Measurements from ENCODE around the gene FUT4.
"Not testable (repeated sequence)": the region's sequence is repeated elsewhere in the genome, so short reads cannot be mapped to it uniquely, and the experiment has no call there.

FUT4 gene

DNA sequence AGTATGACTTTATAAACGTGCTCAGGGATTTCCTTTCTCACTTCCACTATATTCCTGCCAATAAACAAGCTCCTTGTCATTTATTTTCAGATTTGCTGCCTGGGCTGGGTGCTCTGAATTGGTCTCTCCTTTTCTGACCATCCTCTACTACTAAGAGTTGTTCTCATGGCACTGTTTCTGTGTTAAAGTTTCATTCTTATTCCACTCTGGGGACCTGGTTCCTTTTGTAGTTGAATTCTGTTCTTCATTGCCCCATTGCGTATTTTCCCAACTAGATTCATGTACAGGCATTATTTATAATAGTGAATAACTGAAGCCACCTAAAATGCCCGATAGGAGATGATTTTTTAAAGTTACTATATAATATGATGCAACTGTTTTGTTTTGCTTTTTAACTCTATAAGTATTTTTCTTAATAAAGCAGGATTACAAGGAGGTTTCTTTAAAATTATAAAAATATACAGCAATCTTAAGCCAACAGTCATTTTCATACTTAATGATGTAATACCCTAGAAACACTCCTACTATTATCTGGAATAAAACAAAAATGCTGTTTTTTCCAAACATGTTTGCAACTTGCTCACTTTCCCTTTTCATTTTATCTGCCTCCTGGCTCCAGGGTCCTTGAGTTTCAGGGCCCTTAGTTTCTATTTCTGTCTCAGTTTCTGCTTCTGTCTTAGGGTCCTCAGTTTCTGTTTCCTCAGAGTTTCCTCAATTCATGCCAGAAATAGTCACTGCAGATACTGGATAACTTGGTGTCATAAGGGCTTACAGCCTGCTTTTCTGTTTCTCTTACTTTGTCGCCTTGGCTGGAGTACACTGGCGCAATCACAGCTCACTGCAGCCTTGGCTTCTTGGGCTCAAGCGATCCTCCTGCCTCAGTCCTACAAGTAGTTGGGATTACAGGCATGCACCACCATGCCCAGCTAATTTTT is 9.8 kb upstream of the FUT4 start:
- no peak for DNase-seq

DNA sequence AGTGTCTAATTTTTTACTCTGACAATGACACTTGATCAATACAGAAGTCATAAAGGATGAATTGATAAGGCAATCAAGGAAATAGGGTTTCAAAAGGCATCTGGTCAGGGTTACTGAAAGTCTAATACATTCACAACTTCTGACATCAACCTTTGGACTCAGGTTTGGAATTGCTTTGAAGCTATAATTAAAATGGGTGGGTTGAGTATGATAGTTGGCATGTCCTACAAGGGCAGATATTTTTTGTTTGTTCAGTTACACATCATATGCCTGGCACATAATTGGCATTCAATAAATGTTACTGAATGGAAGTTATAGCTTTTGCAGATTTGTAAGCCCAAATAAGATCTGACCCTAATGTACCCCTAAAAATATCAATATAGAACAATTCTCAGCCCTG is 7.3 kb upstream of the FUT4 start:
- no peak for DNase-seq

DNA sequence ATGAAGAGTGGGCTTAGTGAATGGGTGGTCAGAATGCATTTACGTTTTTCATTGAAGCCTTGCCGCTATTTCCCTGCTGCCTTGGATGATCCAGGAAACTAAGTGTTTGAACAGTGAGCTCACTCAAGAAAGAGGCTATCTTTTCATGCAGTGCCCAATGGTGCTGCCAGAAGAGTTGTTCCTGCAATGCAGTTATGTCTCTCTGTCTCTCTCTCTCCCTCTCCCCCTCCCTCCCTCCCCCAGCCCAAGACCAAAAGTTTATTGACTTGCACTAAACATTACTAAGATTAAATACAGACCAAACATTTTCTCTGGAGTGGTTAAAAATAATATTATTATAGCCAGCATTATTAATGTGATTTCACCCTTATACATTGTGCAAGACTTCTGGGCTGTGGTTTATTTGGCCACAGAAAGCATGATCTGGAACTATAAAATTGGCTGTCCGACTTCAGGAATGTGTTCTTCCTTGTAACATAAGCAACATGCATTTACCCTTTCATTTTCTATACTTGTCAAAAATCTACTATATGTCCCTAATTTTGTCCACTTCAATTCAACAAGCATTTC is 6.6 kb upstream of the FUT4 start:
- no peak for DNase-seq

DNA sequence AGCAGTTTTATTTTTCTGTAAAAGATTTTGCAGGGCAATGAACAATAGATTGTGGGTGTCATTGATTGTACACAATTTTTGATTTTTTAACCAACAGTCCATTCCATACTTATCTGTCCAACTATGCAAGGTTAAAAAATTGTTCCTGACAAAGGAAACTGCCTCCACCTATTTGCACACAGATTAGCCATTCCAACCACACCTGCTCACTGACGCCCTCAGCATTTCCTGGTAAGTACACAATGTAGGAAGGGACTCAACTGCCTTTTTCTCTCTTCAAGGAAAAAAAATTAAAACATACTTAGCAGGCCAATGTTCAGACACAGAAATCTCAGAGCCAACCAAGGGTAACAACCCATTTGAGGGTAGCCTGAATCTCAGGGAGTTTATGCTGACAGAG is 4.3 kb upstream of the FUT4 start:
- DNase-seq: no peak

DNA sequence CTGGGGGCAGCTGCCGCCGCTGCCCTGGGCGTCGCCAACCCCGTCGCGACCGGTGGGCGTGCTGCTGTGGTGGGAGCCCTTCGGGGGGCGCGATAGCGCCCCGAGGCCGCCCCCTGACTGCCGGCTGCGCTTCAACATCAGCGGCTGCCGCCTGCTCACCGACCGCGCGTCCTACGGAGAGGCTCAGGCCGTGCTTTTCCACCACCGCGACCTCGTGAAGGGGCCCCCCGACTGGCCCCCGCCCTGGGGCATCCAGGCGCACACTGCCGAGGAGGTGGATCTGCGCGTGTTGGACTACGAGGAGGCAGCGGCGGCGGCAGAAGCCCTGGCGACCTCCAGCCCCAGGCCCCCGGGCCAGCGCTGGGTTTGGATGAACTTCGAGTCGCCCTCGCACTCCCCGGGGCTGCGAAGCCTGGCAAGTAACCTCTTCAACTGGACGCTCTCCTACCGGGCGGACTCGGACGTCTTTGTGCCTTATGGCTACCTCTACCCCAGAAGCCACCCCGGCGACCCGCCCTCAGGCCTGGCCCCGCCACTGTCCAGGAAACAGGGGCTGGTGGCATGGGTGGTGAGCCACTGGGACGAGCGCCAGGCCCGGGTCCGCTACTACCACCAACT is 1.0 kb downstream of the FUT4 start:
- DNase-seq: peak; percentile 34

DNA sequence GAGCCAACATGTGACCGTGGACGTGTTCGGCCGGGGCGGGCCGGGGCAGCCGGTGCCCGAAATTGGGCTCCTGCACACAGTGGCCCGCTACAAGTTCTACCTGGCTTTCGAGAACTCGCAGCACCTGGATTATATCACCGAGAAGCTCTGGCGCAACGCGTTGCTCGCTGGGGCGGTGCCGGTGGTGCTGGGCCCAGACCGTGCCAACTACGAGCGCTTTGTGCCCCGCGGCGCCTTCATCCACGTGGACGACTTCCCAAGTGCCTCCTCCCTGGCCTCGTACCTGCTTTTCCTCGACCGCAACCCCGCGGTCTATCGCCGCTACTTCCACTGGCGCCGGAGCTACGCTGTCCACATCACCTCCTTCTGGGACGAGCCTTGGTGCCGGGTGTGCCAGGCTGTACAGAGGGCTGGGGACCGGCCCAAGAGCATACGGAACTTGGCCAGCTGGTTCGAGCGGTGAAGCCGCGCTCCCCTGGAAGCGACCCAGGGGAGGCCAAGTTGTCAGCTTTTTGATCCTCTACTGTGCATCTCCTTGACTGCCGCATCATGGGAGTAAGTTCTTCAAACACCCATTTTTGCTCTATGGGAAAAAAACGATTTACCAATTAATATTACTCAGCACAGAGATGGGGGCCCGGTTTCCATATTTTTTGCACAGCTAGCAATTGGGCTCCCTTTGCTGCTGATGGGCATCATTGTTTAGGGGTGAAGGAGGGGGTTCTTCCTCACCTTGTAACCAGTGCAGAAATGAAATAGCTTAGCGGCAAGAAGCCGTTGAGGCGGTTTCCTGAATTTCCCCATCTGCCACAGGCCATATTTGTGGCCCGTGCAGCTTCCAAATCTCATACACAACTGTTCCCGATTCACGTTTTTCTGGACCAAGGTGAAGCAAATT is 1.8 kb downstream of the FUT4 start:
- peak; percentile 50 for DNase-seq

DNA sequence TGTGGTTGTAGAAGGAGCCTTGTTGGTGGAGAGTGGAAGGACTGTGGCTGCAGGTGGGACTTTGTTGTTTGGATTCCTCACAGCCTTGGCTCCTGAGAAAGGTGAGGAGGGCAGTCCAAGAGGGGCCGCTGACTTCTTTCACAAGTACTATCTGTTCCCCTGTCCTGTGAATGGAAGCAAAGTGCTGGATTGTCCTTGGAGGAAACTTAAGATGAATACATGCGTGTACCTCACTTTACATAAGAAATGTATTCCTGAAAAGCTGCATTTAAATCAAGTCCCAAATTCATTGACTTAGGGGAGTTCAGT is 2.4 kb downstream of the FUT4 start:
- DNase-seq: no peak

DNA sequence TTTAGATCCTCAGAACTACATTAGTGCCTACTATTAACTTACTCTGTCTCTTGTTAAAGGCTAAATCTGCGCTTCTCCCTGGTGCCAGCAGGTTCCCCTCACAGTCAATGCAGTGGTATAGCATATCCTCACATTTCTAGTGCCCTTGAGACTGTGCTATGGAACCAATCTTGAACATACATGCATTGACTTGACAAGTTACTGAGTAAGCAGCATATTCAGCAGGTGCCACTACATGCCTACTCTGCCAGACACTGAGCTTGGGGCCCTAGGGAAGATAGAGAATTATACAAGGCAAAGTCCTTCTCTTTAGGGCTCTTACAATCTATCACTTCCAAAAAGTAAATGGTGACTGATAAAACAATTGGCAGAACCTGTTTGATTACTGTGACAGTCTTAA is 3.2 kb downstream of the FUT4 start:
- peak; percentile 24 for DNase-seq

DNA sequence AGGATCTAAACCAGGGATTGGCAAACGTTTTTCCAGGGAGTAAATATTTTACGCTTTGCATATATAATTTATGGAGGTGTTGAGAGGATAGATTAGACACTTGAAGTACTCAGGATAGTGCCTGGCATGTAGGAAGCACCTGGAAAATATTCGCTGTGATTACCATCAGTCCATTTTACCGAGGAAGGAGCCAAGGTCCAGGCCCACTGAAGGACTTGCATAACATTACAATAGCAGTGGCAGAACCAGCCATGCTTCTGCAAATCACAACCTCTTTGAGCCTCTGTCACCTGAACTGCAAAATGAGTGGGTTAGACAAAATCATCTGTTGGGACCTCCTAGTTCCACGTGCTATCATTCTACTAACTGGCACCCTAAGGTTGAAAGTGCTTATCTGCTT is 5.4 kb downstream of the FUT4 start:
- no peak for DNase-seq

DNA sequence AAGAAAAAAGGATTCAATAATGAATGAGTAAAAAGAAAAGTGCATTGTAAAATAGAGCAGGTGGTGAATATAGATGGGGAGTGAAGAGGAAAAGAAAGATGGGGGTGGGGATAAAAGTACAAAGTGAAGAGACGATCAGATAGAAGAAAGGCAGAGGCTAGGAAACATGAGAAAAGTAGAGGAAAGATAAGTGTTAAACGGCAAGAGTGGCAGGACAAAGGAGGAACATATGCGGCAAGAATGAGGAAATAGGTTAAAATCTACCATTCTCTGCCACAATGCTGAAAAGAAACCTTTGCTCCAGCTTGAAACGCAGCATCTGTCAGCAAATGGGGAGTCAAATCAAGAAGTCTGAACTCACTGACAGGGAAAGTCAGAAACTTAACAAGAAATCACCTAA is 6.8 kb downstream of the FUT4 start:
- no peak for DNase-seq

DNA sequence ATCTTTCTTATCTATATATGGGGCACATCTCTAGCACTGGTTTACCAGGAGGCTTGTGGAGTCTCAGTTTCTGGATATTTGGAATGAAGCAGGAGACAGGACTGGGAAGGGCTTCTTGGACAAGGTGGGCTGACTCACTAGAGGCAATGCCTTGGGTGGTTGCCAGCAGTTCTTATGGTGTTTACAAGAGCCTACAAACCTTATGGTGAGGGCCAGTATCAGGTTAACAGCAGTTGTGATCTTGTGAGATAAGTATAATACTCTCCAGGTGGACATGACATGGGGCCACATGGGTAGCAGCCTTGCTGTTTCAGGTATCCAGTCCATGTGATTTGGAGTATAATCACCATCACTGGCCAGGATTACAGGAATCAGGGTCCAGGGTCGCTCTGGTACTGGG is 10.2 kb downstream of the FUT4 start:
- DNase-seq: no peak

DNA sequence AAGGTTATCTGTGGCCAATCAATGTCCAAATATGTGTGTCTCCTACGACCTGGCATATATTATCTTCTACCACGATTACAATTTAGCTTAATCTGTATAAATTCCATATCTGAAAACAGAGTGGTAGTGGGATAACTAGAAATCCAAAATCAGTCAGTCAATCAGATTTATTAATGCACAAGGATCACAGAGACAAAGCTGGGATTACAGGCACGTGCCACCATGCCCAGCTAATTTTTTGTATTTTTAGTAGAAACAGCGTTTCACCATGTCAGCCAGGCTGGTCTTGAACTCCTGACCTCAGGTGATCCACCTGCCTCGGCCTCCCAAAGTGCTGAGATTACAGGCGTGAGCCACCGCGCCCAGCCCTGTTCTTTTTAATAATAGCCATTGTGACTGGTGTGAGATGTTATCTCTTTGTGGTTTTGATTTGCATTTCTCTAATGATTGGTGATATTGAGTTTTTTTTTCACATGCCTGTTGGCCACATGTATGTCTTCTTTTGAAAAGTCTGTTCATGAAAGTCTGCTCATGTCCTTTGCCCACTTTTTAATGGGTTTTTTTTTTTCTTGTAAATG is 12.1 kb downstream of the FUT4 start:
- not testable (repeated sequence) for DNase-seq

DNA sequence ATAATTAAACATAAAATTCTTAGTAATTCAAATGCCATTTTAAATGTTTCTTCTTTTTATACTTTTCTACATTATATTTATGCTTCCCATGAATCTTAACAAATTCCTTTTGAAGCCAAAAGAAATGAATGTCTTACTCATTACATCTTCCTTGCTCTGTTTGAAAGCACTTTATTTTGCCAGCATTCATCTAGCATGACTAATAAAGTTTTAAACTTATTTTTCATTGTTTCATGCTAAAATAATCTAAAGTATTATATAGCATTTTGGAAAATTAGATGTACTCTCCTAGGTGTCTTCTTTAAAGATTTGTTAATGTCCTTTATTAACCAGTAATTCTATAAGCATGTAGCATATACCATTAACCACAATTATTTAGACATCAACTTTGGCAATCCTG is 13.7 kb downstream of the FUT4 start:
- no peak for DNase-seq

DNA sequence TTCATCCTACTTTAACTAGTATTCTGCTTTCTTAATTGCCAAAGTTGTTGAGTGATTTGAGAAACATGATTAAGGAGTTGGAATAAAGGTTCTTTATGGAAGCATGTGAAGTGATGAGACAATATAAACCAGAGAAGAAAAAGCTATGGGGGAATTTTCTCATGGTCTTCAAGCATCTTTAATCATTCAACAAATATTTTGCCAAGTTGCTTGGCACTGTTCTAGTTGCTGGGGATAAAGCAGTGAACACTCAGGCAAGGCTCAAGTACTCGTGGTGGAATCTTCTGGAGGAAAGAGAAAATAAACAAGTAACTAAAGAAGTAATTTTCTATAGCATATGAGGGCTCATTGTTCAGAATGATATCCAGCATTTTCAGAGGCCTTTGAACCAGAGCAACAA is 14.3 kb downstream of the FUT4 start:
- no peak for DNase-seq

DNA sequence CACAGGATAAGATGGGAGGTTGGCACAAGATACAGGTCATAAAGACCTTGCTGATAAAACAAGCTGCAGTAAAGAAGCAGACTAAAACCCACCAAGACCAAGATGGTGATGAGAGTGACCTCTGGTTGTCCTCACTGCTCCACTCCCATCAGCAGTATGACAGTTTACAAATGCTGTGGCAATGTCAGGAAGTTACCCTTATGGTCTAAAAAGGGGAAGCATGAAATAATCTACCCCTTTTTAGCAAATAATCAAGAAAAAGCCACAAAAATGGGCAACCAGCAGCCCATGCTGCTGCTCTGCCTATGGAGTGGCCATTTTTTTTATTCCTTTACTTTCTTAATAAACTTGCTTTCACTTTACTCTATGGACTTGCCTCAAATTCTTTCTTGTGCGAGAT is 14.7 kb downstream of the FUT4 start:
- no peak for DNase-seq

DNA sequence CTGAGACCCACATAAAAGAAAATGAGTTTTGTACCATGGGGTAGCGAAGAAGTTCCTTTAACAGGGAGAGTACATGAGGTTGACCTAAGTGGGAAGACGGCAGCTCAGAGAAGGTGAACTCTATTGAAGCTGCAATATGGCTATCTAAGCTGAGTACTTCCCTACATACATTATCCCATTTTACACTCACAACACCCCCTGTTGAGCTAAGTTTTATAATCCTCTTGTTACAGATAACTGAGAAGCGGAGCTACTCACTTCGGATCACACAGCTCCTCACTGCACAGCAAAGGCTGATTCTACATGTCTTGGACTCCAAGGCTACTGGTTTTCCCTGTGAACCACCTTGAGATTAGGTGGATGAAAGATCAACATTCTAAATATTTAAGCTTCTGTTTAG is 15.2 kb downstream of the FUT4 start:
- no peak for DNase-seq

DNA sequence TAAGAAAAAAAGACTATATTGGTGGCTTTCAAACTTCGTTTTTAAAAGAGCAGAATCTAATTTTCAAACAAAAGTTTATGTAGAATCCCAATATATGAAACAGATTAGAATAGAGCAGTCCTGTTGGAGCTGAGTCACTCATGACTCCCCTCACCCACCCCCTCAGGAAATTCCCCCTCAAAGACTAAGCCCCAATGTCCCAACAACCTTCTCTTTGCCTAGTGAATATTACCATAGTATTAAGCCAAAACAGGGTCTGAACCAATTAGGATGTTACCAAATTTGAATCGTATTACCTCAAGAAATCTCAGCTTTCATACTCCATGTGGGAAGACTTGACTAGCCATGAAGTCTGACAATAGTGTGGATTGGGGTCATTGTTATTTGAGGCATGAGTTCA is 15.6 kb downstream of the FUT4 start:
- DNase-seq: no peak

DNA sequence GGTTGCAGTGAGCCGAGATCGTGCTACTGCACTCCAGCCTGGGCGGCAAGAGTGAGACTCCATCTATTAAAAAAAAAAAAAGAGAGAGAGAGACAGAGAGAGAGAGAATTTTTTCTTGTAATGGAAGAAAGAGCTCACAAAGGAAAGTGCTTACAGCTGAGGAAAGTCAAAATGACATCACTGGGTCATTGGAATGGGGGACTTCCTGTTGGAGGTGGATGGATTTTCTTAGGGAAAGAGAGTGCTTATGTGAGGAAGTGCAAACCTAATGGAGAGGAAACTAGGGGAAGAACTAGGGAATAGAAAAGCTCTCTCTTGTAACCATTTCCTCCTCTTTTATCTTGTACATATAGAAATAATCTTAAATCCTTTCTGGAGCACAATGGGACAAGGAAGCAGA is 17.1 kb downstream of the FUT4 start:
- DNase-seq: no peak

DNA sequence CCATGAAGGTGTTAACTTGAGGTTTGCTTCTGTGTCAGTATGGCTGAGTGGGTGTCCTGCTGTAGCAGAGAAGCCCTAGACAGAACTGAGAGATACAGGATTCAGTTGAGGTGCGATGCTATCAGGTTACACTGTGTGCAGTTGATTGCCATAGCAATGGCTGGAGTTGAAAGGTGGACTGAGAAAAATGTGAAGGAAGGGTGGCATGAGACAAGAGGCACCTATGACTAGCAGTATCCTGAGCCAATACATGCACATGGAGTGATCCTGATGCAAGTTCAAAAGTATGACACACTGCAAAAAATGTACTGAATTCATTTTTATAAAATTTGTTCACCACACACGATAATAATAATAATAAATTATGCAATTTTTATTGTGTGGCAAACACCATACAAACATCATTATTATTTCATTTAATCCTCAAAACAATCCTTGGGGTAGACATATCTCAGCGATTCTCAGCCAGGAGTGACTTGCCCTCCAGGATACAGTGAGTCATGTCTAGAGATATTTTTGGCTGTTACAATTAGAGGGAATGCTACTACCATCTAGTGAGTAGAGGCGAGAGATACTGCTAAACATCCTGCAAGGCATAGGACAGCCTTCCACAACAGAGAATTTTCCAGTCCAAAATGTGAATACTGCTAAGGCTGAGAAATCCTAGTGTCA is 19.6 kb downstream of the FUT4 start:
- peak; percentile 66 for DNase-seq

DNA sequence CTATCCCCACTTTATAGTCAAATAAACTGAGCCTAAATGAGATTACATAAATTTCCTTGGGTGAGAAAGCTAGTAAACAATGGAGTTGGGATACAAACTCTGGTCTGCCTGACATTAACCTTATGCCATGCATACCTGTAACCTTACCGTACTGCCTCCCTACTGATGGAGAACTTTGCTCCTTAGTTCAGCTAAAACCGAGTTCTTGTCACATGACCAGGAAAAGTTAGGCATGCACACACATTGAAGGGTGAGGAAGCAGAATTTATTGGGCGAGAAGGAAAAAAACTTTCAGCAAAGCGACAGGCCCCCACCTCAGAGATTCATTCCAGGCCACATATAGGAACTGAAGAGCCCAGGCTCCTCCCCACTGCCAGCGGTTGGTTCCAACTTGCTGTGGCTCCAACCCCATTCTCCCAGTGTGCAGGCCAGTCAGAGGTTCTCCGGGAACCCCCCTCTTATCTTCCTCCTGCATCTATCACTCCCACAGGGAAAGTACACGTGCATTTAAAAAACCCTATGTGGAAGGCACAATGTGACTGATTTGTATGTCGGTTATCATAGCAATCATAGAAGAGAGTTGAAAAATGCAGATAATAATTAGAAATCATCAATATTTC is 20.2 kb downstream of the FUT4 start:
- no peak for DNase-seq

DNA sequence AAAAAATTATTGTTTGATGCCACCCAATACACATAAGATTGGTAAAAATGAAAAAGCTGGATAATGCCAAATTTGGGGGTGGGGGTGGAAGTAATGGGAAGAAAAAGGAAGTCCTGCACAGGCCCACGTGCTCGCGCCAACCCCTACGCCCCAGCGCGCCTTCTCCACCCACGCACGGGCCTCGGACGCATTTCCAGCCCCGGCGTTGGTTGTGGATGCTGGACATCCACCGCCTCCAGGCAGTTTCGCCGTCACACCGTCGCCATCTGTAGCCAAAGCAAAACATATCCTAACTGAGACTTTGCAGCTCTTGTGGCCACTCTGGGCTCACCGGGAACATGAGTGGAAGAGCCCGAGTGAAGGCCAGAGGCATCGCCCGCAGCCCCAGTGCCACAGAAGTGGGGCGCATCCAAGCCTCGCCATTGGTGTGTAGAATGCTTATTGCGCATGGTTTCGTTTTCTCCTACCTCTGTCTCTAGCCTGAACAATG is 23.5 kb downstream of the FUT4 start, which contains the start of gene PIWIL4:
Gene PIWIL4 (plus strand): TSS at position 188 of the 490 bp plus-strand sequence. CDS start 151 bp downstream, at position 339.
- DNase-seq: no peak

DNA sequence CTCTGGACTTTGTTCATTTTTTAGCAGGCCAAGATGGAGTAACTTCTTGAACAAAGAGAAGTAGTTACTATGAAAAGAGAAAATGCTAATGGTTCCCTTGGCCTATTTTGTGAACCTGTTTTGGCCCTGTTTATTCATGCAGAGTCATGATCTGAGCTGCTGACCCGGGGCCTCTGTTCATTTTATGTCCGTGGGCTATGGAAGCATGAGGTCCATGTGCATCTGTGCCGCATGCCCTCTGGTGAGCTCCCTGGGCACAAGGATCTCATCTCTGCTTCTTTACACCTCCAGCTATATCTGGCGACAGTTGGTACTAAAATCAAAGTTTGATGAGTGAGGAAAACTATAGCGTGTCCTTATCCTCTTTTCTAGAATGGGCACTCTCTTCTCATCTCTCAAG is 24.5 kb downstream of the FUT4 start:
- DNase-seq: no peak
